H1 (cell line): ENCODE data around the gene LTB. TPM values are rescaled to one million over a fixed set of nuclear protein-coding genes. Genes with fewer than 3 reads are reported as not detected.

Source experiments
- BRCA1 ChIP-seq: IDR thresholded peaks from 2 replicates; pipeline ENCODE4 v1.6.1; 2012; ENCODE audit warnings: low read depth, low read length, improper control_type of control experiment
- CBX8 ChIP-seq: fragments of 300-800, 300-1000 bp; sonication (generic); IDR thresholded peaks from 2 replicates; pipeline ENCODE4 v1.7.1; 2016; ENCODE audit warnings: low read depth, low read length, borderline replicate concordance
- CHD7 ChIP-seq: fragments of 300-600 bp; sonication (generic); IDR thresholded peaks from 2 replicates; pipeline ENCODE4 v1.7.1; 2012; ENCODE audit warnings: low read length, moderate library complexity, mild to moderate bottlenecking, inconsistent platforms; ENCODE audit not compliant: insufficient replicate concordance
- FOSL1 ChIP-seq: IDR thresholded peaks from 2 replicates; pipeline ENCODE4 v1.6.1; 2011; ENCODE audit warnings: mild to moderate bottlenecking, low read depth, low read length, moderate library complexity; ENCODE audit not compliant: insufficient read depth
- SP4 ChIP-seq: IDR thresholded peaks from 2 replicates; pipeline ENCODE4 v1.6.1; 2012; ENCODE audit warnings: low read length, inconsistent platforms
- TEAD4 ChIP-seq: IDR thresholded peaks from 2 replicates; pipeline ENCODE4 v1.6.1; 2012; ENCODE audit warnings: low read depth, low read length, inconsistent platforms, mixed read lengths
- polyA plus RNA-seq, 7 experiments: library from polyadenylated mRNA; depleted of rRNA in 3 of 7; stranded (reverse) in 5 of 7; unstranded in 2 of 7; fragments of >200 nt in 5 of 7; fragments of 200-250 nt in 2 of 7; gene quantifications; 1 replicate in 5 of 7; 2 replicates in 1 of 7; 4 replicates in 1 of 7; pipeline versions ENCODE4 v1.2.1 to v1.2.3, GENCODE V29; 2011 to 2013; ENCODE audit warnings: missing spikeins in 2 of 7, mixed read lengths in 2 of 7
- total RNA-seq: library from RNA; stranded (reverse); fragmentation: NEBNext Ultra II Directional; extraction: Animal tissue kit (Norgen Biotek cat#: 25700); gene quantifications from 2 replicates; pipeline ENCODE4 v1.2.1, GENCODE V29; 2021

LTB gene
- total and polyA plus RNA-seq, 2 of the 8 experiments (the other 6 are each of a cell fraction or from before 2014, with no cell fraction given) = 0.43 to 0.47 TPM

- TF ChIP-seq CHD7 = no peak
- no peak for TF ChIP-seq CBX8
- no peak for TF ChIP-seq BRCA1
- TF ChIP-seq FOSL1 = no peak
- no peak for TF ChIP-seq SP4
- TF ChIP-seq TEAD4 = no peak
These were observed 4.5 kb upstream of the LTB start (continued) for GRCh38 chr6:31586599-31587281.
